ENCODE data around the gene GEMIN7.

The GEMIN7 gene

DNA sequence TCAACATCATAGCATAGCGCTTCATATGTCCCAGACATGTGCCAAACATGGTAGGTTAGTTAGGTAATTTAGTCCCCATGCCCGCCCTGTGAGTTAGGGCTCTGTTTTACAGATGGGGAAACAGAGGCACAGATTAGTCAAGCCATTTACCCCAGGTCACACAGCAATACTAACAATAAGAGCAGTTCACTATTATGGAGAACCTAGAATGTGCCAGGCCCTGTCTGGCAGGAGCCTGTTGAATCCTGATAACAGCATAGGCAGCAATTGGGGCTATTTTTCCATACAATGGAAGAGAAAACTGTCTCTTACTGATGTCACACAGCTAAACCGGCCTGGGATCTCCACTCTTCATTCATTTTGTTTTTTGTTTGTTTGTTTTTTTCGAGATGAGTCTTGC, 7.4 kb downstream of the GEMIN7 start:
- DNase-seq: no peak
- peaks cover 0 to 9% (median 7%) of the 10 kb centered on the region in 4 donors for H3K4me1 ChIP-seq
- H3K27me3 ChIP-seq: no peaks in the 10 kb centered on the region
- no peak overlapping the region for H3K4me3 ChIP-seq
- H3K36me3 ChIP-seq: peaks cover 0 to 35% (median 12%) of the 10 kb centered on the region in 3 donors
- no peak overlapping the region for H3K27ac ChIP-seq
- H3K9me3 ChIP-seq: no peaks in the 10 kb centered on the region
- intact Hi-C loops (cut with DNase I; ENCODE audit: low total_unique reads): no loop called here
- TF ChIP-seq, protein P1, sequence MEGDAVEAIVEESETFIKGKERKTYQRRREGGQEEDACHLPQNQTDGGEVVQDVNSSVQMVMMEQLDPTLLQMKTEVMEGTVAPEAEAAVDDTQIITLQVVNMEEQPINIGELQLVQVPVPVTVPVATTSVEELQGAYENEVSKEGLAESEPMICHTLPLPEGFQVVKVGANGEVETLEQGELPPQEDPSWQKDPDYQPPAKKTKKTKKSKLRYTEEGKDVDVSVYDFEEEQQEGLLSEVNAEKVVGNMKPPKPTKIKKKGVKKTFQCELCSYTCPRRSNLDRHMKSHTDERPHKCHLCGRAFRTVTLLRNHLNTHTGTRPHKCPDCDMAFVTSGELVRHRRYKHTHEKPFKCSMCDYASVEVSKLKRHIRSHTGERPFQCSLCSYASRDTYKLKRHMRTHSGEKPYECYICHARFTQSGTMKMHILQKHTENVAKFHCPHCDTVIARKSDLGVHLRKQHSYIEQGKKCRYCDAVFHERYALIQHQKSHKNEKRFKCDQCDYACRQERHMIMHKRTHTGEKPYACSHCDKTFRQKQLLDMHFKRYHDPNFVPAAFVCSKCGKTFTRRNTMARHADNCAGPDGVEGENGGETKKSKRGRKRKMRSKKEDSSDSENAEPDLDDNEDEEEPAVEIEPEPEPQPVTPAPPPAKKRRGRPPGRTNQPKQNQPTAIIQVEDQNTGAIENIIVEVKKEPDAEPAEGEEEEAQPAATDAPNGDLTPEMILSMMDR (IDR thresholded peaks at IDR 0.05): no peak

DNA sequence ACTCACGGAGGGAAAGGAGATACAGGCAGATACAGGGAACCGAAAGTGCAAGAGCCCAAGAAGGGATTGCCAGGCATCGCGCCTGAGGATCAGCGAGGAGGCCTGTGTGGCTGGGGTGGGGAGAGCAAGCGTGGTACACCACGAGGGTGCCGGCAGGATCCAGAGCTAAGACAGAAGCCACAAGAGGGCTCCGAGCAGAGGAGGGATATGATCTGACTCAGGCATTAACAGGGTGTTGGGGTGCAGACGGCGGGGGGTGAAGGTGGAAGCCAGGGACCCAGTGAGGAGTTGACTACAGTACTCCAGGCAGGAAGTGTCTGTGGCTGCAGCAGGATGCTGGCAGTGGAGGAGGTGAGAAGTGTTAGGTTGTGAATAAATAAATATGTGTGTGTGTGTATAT, 8.5 kb downstream of the GEMIN7 start:
- H3K27ac ChIP-seq: no peak overlapping the region
- H3K4me3 ChIP-seq: no peak overlapping the region
- H3K27me3 ChIP-seq: no peaks in the 10 kb centered on the region
- no peaks in the 10 kb centered on the region for H3K9me3 ChIP-seq
- no peak for DNase-seq
- peaks cover 0 to 24% (median 6%) of the 10 kb centered on the region in 3 donors for H3K36me3 ChIP-seq
- peaks cover 0 to 9% (median 7%) of the 10 kb centered on the region in 4 donors for H3K4me1 ChIP-seq
- TF ChIP-seq, protein P1 (IDR thresholded peaks at IDR 0.05): no peak
- intact Hi-C loops (cut with DNase I; ENCODE audit: low total_unique reads): no loop called here

DNA sequence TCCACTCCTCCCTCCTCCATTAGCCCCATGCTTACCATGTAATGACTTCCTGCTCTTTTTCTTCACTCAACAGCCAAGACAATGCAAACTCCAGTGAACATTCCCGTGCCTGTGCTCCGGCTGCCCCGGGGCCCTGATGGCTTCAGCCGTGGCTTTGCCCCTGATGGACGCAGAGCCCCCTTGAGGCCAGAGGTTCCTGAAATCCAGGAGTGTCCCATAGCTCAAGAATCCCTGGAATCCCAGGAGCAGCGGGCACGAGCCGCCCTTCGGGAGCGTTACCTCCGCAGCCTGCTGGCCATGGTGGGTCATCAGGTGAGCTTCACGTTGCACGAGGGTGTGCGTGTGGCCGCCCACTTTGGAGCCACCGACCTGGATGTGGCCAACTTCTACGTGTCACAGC, 11.0 kb downstream of the GEMIN7 start:
- no peak overlapping the region for H3K27ac ChIP-seq
- peaks cover 0 to 14% (median 4%) of the 10 kb centered on the region in 3 donors for H3K36me3 ChIP-seq
- H3K9me3 ChIP-seq: no peaks in the 10 kb centered on the region
- H3K27me3 ChIP-seq: no peaks in the 10 kb centered on the region
- intact Hi-C loops (cut with DNase I; ENCODE audit: low total_unique reads): no loop called here
- TF ChIP-seq, protein P1 (IDR thresholded peaks at IDR 0.05): no peak
- no peak overlapping the region for H3K4me3 ChIP-seq
- DNase-seq: no peak
- peaks cover 0 to 26% (median 23%) of the 10 kb centered on the region in 4 donors for H3K4me1 ChIP-seq

DNA sequence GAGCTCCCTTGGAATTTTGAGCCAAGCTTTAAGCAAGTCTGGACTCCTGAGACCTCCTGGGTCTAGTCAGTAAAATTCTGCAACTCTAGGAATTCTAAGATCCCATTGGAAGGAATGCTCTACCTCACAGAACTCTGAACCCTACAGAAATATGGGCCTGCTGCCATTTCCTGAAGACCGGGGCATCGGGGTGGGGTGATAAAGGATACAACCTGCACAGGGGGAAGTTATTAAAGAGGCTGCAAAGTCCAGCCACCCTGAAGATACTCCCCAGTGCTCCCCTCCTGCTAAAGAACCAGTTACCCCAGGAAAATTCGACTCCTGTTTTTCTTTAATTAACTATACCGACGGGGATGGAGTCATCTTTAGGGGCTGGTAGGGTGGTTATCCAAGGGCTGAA, 11.5 kb downstream of the GEMIN7 start:
- Histone ChIP-seq H3K9me3 (no peaks in the 10 kb centered on the region), H3K36me3 (peaks cover 0 to 9% (median 0%) of the 10 kb centered on the region in 3 donors), H3K4me1 (peaks cover 0 to 32% (median 28%) of the 10 kb centered on the region in 4 donors), H3K4me3 (peak overlapping the region; percentile 80 to 83), H3K27ac (peak overlapping the region; percentile 77 to 84), H3K27me3 (no peaks in the 10 kb centered on the region)
- no peak for DNase-seq
- intact Hi-C loops (cut with DNase I; ENCODE audit: low total_unique reads): no loop called here
- TF ChIP-seq, protein P1 (IDR thresholded peaks at IDR 0.05): no peak

DNA sequence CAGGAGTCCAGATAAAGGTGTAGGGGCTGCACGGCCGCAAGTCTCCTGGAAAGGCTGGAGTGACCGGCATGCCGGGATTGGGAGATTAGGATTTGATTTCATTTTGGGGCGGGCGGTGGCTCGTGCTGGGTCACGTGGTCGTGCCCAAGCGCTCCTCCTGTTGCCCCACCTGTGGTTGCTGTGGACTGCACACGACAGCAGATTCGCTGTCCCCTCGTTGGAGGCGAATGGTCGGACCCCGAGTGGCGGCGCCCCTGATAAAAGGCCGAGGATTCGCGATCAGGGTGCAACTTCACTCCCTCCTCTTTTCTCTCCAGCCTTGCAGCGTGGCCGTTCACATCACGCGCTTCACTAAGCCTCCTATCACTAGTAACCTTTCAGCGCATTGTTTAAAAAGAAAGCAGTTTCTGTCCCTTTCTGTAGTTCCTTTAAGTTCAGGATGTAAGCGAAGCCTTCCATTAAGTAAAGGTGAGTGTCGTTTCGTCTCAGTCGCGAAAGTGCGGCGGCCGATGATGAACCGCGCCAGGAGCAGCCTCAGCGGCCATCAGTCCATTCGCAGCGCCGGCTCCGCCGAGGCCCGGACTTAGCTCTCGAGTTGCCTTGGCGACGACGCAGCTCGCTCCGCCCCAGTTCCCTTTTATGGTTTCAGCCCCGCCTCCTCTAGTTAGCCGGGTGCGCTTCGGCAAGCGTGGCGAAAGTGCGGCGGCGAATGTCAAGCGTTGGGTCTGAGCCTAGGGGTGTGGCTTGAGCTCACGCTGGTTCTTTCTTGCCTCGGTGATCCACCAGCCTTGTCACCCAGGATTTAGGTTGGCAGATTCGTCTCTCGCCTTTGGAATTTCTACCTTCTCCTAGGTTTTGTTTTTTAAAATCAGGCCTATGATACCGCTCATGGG, 12.2 kb downstream of the GEMIN7 start:
- TF ChIP-seq, protein P1 (IDR thresholded peaks at IDR 0.05): no peak
- Histone ChIP-seq H3K9me3 (no peaks in the 10 kb centered on the region), H3K27me3 (no peaks in the 10 kb centered on the region), H3K4me1 (peaks cover 0 to 39% (median 30%) of the 10 kb centered on the region in 4 donors), H3K36me3 (peaks cover 0 to 7% (median 0%) of the 10 kb centered on the region in 3 donors), H3K4me3 (peak overlapping the region; percentile 80 to 83), H3K27ac (peak overlapping the region; percentile 77 to 84)
- intact Hi-C loops (cut with DNase I; ENCODE audit: low total_unique reads): no loop called here
- DNase-seq: peak; percentile 97 to 99
